Fibroblast of peridontal ligament (primary cell): ENCODE results near the gene ZSCAN25.
A peak's percentile ranks its signal among the peaks of the same experiment; 100 is the strongest.
"Not testable (repeated sequence)": the region's sequence is repeated elsewhere in the genome, so short reads cannot be mapped to it uniquely, and the experiment has no call there.

Source experiments
- DNase-seq: peaks from one replicate; pipeline ENCODE4 v3.0.0-alpha.2; 2010; ENCODE audit errors: extremely low read depth

Gene ZSCAN25

GRCh38 chr7:99616359-99617191, at the start of gene ZSCAN25:
Gene ZSCAN25, plus strand, starts transcription at chr7:99616946. Its CDS starts 2,661 bp downstream, at chr7:99619607.
- DNase-seq, result peak; percentile 92

- not testable (repeated sequence) for DNase-seq
These were observed 48.0 kb upstream of the ZSCAN25 start for GRCh38 chr7:99568770-99569169.

- DNase-seq, result no peak
These were observed 45.0 kb upstream of the ZSCAN25 start for GRCh38 chr7:99571768-99572167.

GRCh38 chr7:99573257-99573656, 43.5 kb upstream of the ZSCAN25 start:
- DNase-seq, result no peak

- no peak for DNase-seq
These were observed 40.5 kb upstream of the ZSCAN25 start for GRCh38 chr7:99576251-99576650.

GRCh38 chr7:99579281-99579955, 37.3 kb upstream of the ZSCAN25 start:
- DNase-seq, result no peak

DNA sequence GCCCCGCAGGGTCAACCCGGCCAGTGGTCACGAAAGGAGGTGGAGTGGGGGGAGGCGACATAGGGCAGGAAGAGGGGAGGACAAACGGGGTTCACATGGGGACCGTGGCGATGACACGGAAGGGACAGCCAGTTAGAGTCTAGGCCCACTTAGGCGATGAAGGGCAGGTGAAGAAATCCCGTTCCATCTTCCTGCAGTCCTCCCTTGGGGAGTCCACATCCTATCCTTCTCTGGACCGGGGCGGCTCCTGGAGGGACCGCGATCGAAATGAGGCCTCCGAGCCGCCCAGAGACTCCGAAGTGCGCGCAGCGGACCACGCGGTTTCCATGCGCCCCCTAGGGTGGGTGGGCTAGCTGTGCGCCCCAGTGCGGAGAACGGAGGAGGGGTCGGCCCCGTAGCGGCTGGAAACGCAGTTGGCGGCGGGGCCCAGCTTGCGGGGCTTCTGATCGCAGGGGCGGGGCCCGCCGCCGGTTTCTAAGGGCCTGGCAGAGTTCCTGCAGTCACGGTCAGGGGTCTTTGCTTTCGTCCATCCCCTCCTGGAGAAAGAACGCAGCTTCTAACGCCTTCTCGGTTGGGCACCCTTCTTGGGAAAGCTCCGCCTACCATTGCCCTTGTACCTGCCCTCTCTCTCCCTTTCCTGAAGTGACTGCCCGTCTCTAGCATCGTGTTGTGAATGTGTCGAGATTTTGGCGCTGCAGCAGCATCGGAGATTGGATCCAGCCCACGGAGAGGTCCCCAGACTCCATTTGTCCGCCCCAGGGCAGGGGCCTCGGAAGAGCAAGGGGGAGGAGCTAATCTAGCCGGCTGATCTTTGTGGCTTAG, 36.6 kb upstream of the ZSCAN25 start:
- DNase-seq, result peak; percentile 30

- DNase-seq, result not testable (repeated sequence)
These were observed 35.9 kb upstream of the ZSCAN25 start for GRCh38 chr7:99580778-99581332.

- no peak for DNase-seq
These were observed 27.9 kb upstream of the ZSCAN25 start for GRCh38 chr7:99588868-99589267.

- no peak for DNase-seq
These were observed 21.6 kb upstream of the ZSCAN25 start for GRCh38 chr7:99594948-99595745.

GRCh38 chr7:99596408-99596955, 20.3 kb upstream of the ZSCAN25 start:
- no peak for DNase-seq

DNA sequence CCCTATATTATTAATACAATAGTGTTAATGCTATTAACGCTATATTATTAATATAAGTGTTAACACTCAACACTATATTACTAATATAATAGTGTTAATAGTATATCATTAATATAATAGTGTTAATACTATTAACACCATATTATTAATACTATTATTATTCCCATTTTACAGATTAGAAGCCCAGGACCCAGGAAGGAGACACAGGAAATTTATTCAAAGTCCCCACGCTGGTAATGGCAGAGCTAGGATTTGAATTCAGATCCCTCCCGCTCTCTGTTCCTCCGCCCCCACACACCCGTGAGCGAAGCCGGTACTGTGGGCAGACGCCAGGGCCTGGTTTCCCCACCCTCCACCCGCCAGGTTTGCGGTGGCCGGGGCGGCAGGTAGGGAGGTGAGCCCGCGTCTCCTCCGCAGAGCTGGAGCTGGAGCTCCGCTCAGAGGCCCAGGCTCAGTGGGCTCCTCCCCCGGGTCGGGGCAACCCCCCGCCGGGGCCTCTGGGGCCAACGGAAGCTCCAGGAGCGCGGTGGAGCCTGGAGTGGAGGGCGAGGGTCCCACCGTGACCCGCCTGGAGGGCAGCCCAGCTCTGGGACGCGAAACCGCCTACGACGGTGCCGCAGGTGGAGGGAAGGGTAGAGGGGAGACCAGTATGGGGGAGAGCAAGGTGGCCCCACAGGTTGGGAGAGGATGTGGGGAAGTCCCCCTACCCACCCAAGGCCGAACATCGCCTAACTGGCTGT, 18.8 kb upstream of the ZSCAN25 start, which contains the start of gene TMEM225B:
TMEM225B (plus strand) TSS at position 506 of the 740 bp plus-strand sequence. CDS start 6,122 bp downstream, outside the sequence.
- DNase-seq, result no peak

DNA sequence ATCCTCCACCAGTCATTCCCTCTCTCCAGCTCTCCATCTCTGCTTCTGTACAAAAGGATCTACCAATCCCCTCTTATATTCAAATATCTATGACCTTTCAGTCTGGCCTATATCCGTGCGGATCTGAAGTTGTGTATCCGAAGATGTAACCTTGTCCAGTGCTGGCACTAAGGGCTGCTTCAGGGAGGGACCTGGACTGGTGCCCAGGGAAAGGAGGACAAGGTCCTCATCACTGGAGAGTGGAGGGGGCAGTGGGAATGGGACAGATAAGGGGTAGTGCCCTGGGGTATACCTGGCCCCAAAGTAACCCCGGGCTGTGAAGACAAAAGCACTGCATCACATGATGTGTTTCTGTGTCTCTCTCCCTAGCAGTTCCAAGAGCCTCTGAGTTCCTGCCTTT, 16.9 kb upstream of the ZSCAN25 start:
- DNase-seq, result no peak

GRCh38 chr7:99601656-99602310, 15.0 kb upstream of the ZSCAN25 start:
- no peak for DNase-seq

DNA sequence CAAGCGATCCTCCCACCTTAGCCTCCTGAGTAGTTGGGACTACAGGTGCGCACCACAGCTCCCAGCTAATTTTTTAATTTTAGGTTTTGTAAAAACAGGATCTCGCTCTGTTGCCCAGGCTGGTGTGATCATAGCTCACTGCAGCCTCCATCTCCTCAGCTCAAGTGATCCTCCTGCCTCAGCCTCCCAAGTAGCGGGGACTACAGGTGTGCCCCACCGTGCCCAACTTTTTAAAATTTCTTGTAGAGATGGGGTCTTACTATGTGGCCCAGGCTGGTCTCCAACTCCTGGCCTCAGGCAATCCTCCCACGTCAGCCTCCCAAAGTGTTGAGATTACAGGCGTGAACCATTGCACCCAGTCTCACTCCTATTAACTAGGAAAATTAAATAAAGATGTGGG, 11.2 kb upstream of the ZSCAN25 start:
- DNase-seq, result no peak

DNA sequence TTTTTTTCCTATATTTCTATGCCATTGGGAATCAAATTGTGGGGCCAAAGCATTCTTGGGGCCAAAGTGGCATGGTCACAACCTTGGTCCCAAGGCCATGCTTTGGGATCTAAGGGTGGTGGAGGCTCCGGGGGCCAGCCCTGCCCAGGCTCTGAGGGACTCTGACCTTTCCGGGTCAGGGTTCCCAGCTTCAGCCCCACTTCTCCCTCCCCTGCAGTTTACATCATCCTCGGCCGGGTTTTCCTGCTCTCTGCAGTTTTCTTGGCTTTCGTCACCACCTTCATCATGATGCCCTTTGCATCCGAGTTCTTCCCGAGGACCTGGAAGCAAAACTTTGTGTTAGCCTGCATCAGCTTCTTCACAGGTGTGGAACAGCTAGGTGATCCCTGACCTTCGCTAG, 10.2 kb upstream of the ZSCAN25 start:
- DNase-seq, result no peak

- DNase-seq, result no peak
These were observed 9.2 kb upstream of the ZSCAN25 start for GRCh38 chr7:99607548-99607947.

DNA sequence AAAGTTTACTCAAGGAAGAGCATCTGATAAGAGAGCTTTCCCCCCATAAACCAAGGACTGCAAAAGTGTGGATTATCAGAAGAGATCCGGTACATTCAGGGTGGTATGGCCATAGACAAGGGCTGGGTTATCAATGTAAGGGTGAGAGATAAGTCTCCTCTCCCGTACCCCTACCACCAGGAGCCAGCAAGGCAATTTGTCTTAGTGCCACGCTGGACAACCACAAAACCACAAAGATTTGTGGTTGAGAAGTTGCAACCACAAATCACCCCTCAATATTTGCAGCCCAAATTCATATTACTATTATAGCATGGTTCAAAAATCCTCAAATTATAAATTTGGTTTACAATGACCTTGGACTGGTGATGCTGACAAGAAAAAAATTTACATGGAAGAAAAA, 2.3 kb upstream of the ZSCAN25 start:
- no peak for DNase-seq

DNA sequence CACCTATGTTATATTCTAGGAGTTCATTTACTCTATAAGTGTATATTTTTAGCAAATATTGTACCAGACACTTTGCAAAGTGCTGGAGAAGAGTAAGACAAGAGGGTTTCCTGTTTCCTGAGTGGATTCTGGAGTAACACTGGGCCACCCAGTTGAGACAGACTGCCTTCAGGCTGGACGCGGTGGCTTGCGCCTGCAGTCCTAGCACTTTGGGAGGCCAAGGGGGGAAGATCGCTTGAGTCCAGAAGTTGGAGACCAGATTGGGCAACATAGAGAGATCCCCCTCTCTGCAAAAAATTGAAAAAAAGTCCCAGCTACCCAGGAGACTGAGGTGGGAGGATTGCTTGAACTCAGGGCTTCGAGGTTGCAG, 772 bp upstream of the ZSCAN25 start:
- DNase-seq, result no peak
